Activated naive CD4-positive, alpha-beta T cell treated with anti-CD3 and anti-CD28 coated beads, Interleukin-2, amount 50 U/mL, for 72 hours (primary cell): ENCODE data around the gene ESPN. TPM values are rescaled to one million over a fixed set of nuclear protein-coding genes. Genes with fewer than 3 reads are reported as not detected.
"Not testable (repeated sequence)": the region's sequence is repeated elsewhere in the genome, so short reads cannot be mapped to it uniquely, and the experiment has no call there.

Experiments
- ATAC-seq, 2 donors: fragments of 150-1000 bp; cut with Tn5 transposase; 2 replicates each; pipeline ENCODE4 v1.10.0; 2021; ENCODE audit warnings: mild to moderate bottlenecking in 2 of 2, moderate library complexity in 2 of 2
- DNase-seq, 2 donors: peaks; one replicate each; pipeline ENCODE4 v3.0.0; 2021 to 2022; ENCODE audit warnings: low spot score in 2 of 2
- H3K27ac Mint-ChIP-seq, 2 donors: one replicate each; pipeline ENCODE4 v1.8.0; 2022; ENCODE audit warnings: mild to moderate bottlenecking in 2 of 2, mixed read lengths in 2 of 2
- H3K36me3 Mint-ChIP-seq, 2 donors: one replicate each; pipeline ENCODE4 v1.8.0; 2022; ENCODE audit warnings: mixed read lengths in 2 of 2
- H3K9me3 Mint-ChIP-seq, 2 donors: one replicate each; pipeline ENCODE4 v1.8.0; 2022; ENCODE audit warnings: mixed read lengths in 2 of 2
- total RNA-seq, 2 donors: library from RNA; stranded (reverse); gene quantifications; one replicate each; pipeline ENCODE4 v1.2.3, GENCODE V29; 2022

Gene ESPN
- total RNA-seq, 2 donors from 2014 or later, result 0.89 to 1.9 TPM

DNA sequence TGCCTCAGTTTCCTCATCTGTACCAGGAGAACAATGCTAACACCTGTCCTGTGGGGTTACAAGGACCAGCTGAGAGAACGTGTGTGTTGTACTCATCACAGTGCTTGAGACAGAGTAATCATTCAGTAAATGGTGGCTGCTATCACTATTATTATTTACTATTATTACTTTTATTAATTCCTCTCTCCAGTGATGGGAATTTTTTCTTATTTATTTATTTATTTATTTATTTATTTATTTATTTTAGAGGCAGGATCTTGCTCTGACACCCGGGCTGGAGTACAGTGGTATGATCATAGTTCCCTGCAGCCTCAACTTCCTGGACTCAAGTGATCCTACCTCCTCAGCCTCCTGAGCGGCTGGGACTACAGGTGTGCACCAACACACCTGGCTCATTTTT lies 11.7 kb downstream of the ESPN start:
- DNase-seq, H3K27ac Mint-ChIP-seq, ATAC-seq, H3K9me3 Mint-ChIP-seq, H3K36me3 Mint-ChIP-seq: not testable (repeated sequence)

DNA sequence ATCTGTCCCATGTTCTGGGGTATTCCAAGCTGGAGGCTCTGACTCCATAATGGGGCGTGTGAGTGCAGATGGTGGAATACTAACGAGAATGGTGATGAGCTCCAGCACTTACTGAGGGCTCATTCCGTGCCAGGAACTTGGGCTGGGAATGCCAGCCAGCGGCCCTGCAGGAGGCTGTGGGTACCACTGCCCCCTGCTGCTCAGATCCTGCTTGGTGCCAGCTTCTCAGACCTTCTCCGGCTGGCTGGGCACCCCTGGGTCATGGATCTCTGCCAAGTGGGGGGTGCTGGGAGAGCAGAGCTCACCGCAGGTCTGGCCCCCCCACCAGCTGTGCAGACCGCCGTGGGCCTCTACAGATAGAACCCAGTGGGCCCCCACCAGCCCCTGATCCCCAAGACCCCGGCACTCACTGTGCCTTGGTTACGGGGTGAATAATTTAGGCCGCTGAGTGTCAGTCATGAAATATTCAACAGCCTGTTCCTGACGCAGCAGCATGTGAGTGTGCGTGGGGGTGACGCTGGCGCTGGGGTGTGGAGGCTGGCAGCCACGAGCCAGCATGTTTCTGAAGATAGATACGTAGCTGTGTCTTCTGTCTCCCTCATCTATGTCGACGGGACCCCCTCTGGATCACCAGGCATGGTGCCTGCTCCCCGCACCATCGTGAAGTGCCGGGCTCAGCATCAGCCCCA lies 12.6 kb downstream of the ESPN start:
- not testable (repeated sequence) for ATAC-seq, DNase-seq, H3K9me3 Mint-ChIP-seq, H3K27ac Mint-ChIP-seq, H3K36me3 Mint-ChIP-seq

DNA sequence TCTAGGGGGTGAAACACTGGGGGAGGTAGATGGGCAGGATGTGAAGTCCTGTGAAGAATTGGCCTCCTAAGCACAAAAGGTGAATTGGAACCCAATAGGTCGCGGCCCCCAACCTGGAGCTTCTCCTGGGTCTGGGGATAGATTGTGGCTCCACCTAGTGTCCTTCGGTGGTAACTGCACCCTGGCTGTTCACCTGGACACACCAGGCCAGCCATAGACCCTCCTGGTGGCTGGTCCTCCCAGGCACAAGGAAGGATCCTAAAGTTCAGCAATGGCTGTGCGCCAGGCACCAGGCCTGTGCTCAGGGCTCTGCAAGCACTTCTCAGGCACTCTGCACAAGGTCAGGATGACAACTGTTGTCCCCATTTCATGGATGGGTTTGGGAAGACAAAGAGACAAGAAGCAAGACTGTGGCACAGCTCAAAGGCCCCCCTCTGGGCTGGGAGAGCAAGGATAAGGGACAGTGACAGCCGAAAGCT lies 13.5 kb downstream of the ESPN start:
- Mint-ChIP-seq H3K9me3 (no peaks in the 10 kb centered on the region), H3K27ac (no peak overlapping the region), H3K36me3 (no peaks in the 10 kb centered on the region)
- ATAC-seq, result peak; percentile 66 to 69
- DNase-seq, result peak in 1 of 2 donors; percentile 81

DNA sequence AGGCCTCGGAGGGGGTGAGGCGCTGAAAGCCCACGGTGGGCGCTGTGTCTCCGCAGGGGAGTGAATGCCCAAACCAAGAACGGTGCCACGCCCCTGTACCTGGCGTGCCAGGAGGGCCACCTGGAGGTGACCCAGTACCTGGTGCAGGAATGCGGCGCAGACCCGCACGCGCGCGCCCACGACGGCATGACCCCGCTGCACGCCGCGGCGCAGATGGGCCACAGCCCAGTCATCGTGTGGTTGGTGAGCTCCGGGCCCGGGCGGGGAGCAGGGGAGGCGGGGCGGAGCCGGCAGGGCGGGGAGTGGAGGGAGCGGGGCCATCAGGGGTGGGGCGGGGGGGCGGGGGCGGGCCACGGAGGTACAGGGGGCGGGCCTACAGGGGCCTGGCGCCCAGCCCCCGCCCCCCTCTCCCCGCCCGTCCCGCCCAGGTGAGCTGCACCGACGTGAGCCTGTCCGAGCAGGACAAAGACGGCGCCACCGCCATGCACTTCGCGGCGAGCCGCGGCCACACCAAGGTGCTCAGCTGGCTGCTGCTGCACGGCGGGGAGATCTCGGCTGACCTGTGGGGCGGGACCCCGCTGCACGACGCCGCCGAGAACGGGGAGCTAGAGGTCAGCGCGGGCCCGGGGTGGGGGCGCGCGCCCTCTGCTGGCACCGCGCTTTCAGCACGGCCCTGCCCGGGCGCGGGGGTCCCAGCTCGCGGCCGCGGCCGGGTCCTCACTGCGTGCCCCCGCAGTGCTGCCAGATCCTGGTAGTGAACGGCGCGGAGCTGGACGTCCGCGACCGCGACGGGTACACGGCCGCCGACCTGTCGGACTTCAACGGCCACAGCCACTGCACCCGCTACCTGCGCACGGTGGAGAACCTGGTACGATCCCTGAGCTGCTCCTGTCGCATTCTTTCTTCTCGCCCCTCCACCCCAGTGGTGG lies 15.9 kb downstream of the ESPN start:
- H3K36me3 Mint-ChIP-seq, result no peaks in the 10 kb centered on the region
- peak; percentile 87 to 90 for ATAC-seq
- H3K9me3 Mint-ChIP-seq, result no peaks in the 10 kb centered on the region

DNA sequence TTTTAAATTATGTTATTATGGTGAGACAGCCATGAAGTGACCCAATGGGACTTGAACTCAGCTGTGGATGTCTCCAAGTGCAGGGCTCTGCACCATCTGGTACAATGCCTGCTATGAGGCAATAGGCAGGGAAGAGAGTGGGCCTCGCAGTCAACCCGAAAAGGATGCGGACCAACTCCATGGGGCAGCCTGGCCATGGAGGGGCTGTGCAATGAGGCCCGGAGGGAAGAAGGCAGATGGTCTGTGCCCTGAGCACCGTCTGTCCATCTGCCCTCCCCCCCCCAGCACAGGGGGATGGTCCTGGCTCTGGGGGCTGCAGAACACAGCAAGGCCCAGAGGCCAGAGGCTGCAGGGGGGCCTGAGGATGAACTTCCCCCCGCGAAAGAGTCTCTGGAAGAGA lies 17.0 kb downstream of the ESPN start:
- H3K27ac Mint-ChIP-seq, result no peak overlapping the region
- DNase-seq, result no peak
- no peaks in the 10 kb centered on the region for H3K36me3 Mint-ChIP-seq
- no peak for ATAC-seq
- H3K9me3 Mint-ChIP-seq, result no peaks in the 10 kb centered on the region

More for the DNA sequence above, 15.9 kb downstream of the ESPN start:
- H3K27ac Mint-ChIP-seq, result no peak overlapping the region
- DNase-seq, result peak in 1 of 2 donors; percentile 73

DNA sequence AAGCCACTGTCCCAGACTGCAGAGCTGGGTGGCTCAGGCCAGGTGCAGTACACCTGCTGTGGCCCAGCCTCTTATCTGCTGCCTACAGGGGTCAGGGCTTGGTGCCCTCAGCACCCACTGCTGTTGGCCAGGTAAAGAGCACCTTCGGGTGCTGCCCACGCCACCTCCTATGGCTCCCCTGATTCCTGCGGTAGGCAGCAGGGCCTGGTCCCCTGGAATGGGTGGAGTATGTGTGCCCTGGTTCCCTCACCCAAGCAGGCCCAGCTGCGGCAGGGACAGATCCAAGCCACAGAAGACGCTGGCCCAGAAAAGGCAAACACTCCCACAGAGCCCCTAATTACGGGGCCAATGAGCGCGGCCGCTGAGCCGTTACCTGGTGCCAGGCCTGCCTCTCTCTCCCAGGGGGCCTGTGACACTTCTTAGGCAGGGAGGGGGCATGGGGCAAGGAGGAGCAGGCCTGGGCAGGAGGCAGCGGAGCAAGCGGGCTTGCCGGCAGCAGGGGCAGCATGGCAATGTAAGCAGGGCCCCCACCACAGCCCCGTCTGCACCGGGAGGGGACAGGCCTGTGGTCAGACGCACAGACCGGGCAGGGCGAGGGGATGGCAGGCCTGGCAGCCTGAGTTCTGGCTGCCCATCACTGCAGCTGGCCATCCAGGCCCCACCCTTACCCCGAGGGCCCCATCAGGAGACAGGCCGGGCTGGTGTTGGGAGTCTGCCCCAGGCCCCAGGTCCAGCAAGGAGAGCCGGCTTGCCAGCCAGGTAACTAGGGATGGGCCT lies 19.0 kb downstream of the ESPN start:
- ATAC-seq, result no peak
- H3K27ac Mint-ChIP-seq, result no peak overlapping the region
- no peaks in the 10 kb centered on the region for H3K9me3 Mint-ChIP-seq
- no peaks in the 10 kb centered on the region for H3K36me3 Mint-ChIP-seq
- no peak for DNase-seq

DNA sequence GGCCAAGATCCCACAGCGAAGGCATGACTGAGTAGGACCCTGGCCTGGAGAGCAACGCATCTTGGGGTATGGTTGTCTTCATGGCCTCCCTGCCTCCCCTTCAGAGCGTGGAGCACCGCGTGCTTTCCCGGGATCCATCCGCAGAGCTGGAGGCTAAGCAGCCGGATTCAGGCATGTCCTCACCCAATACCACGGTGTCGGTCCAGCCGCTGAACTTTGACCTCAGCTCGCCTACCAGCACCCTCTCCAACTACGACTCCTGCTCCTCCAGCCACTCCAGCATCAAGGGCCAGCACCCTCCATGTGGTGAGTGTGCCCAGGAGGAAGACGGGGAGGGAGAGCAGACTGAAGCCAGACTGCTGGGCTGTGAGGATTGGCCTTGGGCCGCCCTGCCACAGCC lies 19.8 kb downstream of the ESPN start:
- no peak overlapping the region for H3K27ac Mint-ChIP-seq
- H3K9me3 Mint-ChIP-seq, result no peaks in the 10 kb centered on the region
- DNase-seq (no peak), ATAC-seq (no peak)
- no peaks in the 10 kb centered on the region for H3K36me3 Mint-ChIP-seq

DNA sequence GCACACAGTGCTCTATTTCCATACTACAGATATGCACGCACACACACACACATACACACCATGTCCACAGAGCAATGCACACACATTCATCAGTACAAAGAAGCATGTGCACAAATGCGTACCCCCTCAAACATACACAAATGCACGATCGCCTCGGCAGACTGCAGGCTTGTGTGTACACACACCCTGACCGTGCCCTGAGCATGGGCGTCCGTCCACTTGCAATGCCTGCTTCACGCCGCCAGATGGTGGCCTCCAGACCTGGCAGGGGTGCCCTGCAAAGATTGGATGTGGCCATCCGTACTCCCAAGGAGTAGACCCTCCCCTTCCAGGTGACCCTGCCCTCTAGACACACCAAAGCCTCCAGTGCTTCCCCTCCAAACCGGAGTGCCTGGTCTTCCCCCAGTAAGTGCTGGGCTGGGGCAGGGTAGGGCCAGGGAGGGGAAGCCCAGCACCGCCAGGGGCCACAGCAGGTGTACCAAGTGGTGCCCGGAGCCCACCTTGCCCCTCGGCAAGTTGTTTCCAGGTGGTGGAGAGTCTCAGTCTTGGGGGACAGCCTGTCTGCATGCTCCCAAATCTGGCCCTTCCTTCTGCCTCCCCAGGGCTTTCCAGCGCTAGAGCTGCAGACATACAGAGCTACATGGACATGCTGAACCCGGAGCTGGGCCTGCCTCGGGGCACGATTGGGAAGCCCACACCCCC lies 20.6 kb downstream of the ESPN start:
- no peak overlapping the region for H3K27ac Mint-ChIP-seq

DNA sequence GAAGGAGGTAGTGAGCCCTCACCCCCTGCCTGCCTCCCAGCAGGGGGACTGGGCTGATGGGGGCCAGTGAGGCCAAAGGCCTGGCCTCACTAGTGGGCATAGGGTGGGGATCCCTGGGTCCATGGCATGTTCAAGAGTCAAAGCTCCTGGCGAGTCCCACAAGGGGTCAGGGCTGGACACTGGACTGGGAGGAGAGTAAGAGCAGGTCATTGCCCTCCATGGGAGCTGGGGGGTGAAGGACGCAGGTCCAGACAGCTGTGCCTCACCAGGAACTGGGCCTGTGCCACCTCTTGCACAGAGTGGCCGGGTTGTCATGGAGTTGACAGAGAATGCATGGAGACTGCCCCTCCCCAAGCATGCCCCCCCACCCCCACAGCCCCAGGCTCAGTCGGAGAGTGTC lies 21.4 kb downstream of the ESPN start:
- H3K36me3 Mint-ChIP-seq, ATAC-seq, H3K27ac Mint-ChIP-seq, H3K9me3 Mint-ChIP-seq, DNase-seq: not testable (repeated sequence)

More for the DNA sequence above, 20.6 kb downstream of the ESPN start:
- Mint-ChIP-seq H3K36me3 (no peaks in the 10 kb centered on the region), H3K9me3 (no peaks in the 10 kb centered on the region)
- DNase-seq, result peak in 1 of 2 donors; percentile 53
- peak; percentile 34 to 36 for ATAC-seq

DNA sequence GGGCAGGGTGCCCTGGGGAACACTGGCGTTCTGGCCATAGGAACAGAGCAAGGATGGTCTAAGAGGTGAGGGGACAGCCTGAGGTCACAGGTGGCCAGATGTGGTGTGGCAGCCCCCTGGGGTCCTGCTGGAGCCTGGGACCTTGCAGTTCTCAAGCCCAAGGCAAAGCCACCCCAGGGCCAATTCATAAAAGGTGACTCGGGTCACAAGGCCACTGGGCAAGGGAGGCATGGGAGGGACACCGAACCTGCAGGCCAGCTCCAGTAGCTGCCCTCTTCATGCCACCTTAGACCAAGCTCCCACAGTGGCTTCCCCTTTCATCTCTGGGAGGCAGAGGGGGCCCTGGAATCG lies 22.1 kb downstream of the ESPN start:
- DNase-seq (no peak), ATAC-seq (no peak)
- no peak overlapping the region for H3K27ac Mint-ChIP-seq
- no peaks in the 10 kb centered on the region for H3K9me3 Mint-ChIP-seq
- H3K36me3 Mint-ChIP-seq, result no peaks in the 10 kb centered on the region

DNA sequence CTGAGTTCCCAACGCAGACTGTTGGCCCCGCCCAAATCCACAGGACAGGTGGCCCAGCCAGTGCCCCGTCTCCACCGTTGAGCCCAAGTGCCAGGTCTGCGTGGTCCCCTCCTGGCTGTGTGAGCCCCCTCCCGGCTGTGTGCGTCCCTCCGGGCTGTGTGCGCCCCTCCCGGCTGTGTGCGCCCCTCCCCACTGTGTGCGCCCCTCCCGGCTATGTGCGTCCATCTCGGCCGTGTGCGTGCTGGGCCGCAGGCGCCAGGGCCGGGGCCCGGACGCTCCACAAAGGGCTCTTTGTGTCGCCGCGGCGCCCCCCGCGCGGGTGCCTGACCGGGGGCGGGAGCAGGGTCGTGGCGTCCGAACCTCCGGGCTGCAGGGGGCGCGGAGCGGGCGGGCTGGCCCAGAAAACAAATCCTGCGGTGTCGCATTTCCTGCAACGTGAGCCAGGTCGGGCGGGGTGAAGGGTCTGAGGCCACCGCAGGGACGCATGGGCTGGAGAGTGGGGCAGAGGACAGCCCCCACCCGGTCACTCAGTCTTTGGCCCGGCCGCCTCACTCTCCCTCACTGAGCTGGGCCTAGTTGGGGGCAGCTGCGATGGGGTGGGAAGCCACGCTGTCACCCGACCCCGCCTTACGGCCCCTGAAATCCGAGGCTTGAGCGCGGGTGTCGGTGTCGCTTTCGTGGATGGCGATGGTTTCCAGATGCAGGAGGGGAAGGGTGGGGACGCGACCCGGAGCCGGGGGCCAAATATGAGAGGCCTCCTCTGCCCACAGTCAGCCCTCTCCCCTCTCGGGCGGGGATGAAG lies 22.6 kb downstream of the ESPN start:
- H3K9me3 Mint-ChIP-seq, result no peaks in the 10 kb centered on the region
- H3K36me3 Mint-ChIP-seq, result no peaks in the 10 kb centered on the region
- DNase-seq, result no peak
- ATAC-seq, result no peak
- H3K27ac Mint-ChIP-seq, result no peak overlapping the region

DNA sequence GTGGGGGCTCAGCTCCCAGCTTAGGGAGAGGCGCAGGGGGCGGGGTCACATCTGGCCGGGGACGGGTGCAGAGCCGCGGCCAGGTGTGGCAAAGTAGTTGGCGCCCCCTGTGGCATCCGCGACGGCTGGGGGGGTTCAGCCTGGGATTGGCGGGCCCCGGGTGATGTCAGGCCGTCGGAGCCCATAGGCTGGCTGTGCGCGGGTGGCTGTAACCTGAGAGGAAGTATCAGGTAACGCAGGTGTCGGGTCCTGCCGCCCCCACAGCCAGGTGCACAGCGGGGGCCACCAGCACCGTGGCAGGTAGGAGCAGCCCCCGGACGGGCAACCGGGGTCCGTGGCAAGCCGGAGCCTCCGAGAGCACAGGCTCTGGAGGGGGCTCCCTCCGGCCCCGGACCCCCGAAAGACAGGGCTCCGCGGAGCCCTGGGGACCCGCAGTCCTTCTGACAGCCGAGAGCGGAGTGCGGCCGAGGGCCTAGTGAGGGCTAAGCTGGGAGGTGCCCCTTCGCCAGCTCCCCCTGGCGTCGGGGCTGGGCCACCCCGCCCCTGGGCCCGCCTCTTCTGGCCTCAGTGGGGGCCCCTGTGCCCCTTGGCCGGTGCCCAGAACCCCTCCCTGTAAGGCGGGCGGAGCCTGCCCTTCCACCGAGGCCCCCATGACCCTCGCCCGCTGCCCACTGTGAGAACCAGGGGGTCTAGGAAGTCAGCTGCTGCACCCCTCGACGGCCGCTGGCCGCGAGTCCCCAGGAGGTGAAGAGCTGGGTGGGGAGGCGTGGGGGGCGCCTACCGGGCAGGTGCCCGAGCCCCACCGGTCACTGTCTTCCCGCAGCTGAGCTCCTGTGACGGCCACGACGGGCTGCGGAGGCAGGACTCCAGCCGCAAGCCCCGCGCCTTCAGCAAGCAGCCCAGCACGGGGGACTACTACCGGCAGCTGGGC lies 23.5 kb downstream of the ESPN start:
- peak in 1 of 2 donors; percentile 24 for ATAC-seq

DNA sequence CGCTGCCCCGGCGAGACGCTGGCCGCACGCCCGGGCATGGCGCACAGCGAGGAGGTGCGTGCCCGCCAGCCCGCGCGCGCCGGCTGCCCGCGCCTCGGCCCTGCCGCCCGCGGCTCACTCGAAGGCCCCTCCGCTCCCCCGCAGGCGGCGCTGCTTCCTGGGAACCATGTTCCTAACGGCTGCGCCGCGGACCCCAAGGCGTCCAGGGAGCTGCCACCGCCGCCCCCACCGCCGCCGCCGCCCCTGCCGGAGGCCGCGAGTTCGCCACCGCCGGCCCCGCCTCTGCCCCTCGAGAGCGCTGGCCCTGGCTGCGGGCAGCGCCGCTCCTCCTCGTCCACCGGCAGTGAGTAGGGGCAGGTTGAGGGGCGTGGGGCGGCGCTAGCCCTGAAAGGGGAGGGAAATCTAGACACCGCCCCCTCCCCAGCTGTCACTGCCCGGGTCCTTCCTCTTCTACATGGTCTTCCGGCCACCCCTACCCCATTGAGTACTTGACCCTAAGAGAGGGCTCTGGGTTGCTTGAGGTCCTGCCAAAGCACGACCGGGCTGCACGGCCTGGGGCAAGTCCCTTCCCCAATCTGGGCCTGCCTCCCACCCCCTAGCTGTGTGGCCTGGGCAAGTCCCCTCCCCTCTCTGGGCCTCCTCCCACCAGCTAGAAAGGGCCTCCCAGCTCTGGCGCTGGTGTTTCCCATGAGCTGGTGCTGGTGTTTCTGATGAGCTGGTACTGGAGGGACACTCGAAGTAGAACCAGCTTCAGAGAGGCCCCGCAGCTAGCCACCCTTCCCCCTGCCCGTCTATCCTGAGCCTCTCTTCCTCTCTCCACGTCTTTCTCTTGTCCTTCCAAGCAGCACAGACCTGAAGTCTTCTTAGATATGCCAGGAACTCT lies 24.4 kb downstream of the ESPN start:
- Mint-ChIP-seq H3K9me3 (no peaks in the 10 kb centered on the region), H3K27ac (no peak overlapping the region), H3K36me3 (peaks cover 0 to 6% of the 10 kb centered on the region in 2 donors)
- peak; percentile 42 for ATAC-seq
- DNase-seq, result no peak

More for the DNA sequence above, 23.5 kb downstream of the ESPN start:
- no peaks in the 10 kb centered on the region for H3K9me3 Mint-ChIP-seq
- no peak overlapping the region for H3K27ac Mint-ChIP-seq
- H3K36me3 Mint-ChIP-seq, result peaks cover 0 to under 1% of the 10 kb centered on the region in 2 donors
- no peak for DNase-seq

DNA sequence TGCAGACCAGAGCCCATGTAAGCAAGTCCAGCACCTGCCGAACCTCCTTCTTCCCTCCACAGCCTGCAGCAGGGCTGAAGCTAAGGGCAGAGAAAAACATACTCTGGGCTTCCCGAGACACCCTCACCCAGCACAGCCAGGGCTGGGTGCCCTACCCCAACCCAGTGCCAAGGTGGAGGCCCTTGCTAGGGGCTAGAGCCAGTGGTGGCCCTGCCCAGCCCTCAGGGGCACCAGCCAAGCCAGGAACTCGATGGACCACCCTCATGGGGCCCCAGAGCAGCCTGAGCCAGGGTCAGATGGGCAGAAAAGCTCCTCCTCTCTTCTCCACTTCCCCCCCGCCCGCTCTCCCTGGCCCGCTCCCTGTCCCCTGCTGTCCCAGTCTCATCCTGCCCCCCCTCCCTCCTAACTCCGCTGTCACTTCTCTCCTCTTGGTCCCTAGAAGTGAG lies 25.5 kb downstream of the ESPN start:
- no peaks in the 10 kb centered on the region for H3K9me3 Mint-ChIP-seq
- no peak for ATAC-seq
- no peak overlapping the region for H3K27ac Mint-ChIP-seq
- no peak for DNase-seq
- peaks cover 0 to 6% of the 10 kb centered on the region in 2 donors for H3K36me3 Mint-ChIP-seq
